CD4-positive, alpha-beta T cell treated with Interferon gamma for 1 hour (primary cell): ENCODE measurements around the gene BAZ1B.
A peak's percentile ranks its signal among the peaks of the same experiment; 100 is the strongest.
"Not testable (repeated sequence)": the region's sequence is repeated elsewhere in the genome, so short reads cannot be mapped to it uniquely, and the experiment has no call there.

Experiments
- DNase-seq: peaks from one replicate; pipeline ENCODE4 v3.0.0-alpha.2; 2020

Gene BAZ1B, protein sequence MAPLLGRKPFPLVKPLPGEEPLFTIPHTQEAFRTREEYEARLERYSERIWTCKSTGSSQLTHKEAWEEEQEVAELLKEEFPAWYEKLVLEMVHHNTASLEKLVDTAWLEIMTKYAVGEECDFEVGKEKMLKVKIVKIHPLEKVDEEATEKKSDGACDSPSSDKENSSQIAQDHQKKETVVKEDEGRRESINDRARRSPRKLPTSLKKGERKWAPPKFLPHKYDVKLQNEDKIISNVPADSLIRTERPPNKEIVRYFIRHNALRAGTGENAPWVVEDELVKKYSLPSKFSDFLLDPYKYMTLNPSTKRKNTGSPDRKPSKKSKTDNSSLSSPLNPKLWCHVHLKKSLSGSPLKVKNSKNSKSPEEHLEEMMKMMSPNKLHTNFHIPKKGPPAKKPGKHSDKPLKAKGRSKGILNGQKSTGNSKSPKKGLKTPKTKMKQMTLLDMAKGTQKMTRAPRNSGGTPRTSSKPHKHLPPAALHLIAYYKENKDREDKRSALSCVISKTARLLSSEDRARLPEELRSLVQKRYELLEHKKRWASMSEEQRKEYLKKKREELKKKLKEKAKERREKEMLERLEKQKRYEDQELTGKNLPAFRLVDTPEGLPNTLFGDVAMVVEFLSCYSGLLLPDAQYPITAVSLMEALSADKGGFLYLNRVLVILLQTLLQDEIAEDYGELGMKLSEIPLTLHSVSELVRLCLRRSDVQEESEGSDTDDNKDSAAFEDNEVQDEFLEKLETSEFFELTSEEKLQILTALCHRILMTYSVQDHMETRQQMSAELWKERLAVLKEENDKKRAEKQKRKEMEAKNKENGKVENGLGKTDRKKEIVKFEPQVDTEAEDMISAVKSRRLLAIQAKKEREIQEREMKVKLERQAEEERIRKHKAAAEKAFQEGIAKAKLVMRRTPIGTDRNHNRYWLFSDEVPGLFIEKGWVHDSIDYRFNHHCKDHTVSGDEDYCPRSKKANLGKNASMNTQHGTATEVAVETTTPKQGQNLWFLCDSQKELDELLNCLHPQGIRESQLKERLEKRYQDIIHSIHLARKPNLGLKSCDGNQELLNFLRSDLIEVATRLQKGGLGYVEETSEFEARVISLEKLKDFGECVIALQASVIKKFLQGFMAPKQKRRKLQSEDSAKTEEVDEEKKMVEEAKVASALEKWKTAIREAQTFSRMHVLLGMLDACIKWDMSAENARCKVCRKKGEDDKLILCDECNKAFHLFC (N-terminal part only)

GRCh38 chr7:73522105-73522872, at the start of gene BAZ1B:
TSS of gene BAZ1B (minus strand) at chr7:73522293. CDS start at chr7:73521933, 360 bp downstream.
- DNase-seq = peak; percentile 98

GRCh38 chr7:73570977-73571376, 48.9 kb upstream of the BAZ1B start:
- no peak for DNase-seq

DNA sequence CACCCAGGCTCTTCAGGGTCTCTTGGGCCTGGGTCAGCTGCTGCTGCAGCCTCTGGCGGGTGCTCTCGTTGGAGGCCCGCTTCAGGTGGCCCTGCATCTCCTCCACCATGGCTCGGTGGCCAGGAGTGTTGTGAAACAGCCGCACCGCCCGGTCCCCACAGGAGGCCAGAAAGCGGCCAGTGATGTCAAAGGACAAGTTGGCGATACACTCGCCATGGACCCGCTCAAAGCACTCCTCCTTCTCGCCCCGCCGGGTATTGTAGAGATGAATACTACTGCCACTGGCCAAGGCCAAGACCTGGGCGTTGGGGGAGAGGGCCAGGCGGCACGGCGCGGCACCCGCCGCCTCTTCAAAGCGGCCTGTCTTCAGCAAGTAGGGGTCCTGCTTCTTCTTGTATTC, 48.4 kb upstream of the BAZ1B start:
- no peak for DNase-seq

DNA sequence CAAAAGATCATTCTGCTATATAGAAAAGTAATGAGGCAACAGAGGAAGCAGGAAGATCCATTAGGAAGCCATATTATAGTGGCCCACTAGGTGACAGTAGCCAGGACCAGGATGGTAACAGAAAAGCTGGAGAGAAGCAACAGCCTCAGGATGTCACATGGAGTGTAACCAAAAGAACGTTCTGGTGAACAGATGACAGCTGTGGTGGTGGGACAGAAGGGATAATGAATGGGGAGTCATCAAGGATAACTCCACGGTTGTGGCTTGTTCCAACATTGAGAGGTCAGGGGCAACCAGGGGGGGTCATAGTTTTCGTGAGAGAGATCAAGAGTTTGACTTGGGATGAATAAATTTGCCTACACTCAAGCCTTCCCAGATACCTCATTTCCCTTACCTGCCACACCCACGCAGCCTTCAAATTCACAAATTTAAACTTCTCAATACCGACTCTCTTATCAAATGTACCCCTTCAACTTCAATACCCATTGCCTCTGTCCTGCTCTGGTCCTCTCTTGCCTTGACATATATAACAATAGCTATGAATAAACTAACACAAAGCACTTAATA, 47.0 kb upstream of the BAZ1B start:
- DNase-seq = no peak

GRCh38 chr7:73567846-73568685, 46.0 kb upstream of the BAZ1B start:
- no peak for DNase-seq

DNA sequence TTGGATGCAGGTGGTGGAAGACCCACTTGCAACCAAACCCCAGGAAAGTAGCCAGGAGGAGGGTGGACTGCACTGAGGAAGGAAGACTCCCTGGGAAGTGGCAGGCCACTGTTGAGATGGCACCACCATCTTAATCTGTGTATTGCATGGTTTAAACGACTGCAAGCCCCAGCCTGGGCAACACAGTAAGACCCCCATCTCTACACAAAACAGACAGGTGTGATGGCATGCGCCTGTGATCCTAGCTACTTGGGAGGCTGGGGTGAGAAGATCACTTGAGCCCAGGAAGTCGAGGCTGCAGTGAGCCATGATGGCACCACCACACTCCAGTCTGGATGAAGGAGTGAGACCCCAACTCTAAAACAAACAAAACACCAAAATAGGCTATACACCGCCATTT, 45.0 kb upstream of the BAZ1B start:
- DNase-seq = no peak

- DNase-seq = not testable (repeated sequence)
These were observed 44.3 kb upstream of the BAZ1B start for GRCh38 chr7:73566431-73566830.

GRCh38 chr7:73565675-73566340, 43.7 kb upstream of the BAZ1B start:
- no peak for DNase-seq

DNA sequence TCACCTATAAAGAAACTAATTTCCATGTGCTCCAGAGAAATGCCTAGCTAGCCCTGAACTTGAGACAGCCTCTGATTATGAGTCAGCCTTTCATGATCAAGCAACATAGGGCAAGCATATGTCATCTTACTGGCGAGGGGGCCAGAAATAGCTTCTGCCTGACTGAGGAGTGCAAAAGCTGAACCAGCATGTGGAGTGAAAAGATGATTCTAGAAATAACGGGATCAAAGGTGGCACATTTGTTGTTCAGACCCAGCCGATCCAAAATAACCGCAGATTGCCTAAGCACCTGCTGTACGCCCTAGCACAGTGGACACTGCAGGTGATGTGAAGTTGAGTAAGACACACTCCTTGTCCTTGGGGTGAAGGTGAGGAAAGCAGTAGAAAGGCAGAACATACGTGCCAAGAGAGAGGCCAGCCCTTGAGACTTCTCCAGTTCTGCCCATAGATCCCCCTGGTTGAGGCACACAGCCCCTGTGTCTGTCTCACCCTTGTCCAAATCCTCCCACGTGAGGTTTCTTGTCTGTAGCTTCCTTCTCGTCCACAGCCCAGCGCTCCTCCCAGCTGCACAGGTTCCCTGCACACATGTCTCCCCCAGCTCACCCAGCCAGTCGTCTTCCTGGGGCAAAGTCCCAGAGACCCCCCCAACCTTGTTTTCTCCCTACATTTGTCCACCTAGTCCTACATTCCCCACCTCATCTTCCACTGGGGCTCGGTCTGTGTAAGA, 38.2 kb upstream of the BAZ1B start:
- DNase-seq = no peak

GRCh38 chr7:73557397-73558257, 35.5 kb upstream of the BAZ1B start, which contains the start of gene BCL7B:
TSS of gene BCL7B (minus strand) at chr7:73557690. CDS start at chr7:73557578, 112 bp downstream.
- peak; percentile 83 for DNase-seq

DNA sequence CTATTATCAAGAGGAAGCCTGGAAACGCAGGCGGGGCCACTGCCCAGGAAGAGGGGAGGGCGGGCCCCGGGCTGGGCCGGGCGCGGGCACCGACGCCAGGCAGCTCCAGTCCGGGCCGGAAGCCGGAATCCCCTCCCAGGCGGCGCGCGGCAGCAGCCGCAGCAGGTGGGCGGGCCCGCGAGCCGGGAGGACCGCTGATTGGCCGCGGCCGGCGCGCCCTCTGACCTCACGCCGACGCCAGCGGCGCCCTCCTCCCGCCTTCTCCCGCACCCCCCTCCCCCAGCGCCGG, 35.0 kb upstream of the BAZ1B start:
- DNase-seq = peak; percentile 93

DNA sequence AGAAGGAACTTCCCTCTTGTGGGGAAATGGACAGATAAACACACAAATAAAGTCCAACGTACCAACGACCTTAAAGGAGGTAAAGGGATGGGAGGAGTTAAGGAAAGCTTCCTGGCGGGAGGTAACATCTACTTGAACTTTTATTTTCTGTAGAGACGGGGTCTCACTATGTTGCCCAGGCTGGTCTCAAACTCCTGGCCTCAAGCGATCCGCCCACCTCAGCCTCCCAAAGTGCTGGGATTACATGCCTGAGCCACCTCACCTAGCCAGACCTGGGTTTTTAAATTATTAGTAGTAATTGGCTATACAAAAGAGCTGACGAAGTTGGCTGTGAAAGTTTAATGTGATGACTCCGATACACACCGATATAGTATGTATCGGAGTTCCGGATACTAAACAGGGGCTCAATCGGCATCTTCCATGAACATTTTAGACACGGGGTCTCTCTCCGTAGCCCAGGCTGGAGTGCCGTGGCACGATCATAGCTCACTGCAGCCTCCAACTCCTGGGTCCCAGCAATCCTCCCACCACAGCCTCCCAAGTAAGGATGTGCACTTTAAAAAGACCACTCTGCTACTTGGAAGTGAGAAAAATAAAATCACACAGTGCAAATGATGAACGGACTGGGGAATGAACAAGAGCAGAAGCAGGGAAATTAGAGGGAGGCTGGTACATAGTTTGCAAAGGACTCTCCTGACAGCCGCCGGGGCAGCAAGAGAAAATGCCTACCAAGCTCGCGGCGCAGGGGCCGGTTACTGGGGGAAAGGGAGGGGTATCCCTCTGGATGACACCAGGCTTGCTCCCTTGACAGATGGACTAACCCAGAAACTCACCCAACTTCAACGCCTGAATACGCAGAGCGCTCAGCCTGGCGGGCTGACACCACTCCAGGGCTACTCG, 34.4 kb upstream of the BAZ1B start:
- no peak for DNase-seq

- no peak for DNase-seq
These were observed 33.4 kb upstream of the BAZ1B start for GRCh38 chr7:73555411-73555982.

DNA sequence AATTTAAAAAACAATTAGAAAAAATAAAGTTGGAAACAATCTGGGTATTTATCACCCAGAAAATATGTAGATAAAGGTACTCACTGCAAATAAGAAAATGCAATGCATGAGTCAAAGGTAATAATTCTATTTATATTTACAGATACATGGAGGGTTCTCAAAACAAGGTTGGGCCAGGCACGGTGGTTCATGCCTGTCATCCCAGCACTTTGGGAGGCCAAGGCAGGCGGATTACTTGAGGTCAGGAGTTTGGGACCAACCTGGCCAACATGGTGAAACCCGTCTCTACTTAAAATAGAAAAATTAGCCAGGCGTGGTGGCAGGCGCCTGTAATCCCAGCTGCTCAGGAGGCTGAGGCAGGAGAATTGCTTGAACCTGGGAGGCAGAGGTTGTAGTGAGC, 28.0 kb upstream of the BAZ1B start:
- not testable (repeated sequence) for DNase-seq

DNA sequence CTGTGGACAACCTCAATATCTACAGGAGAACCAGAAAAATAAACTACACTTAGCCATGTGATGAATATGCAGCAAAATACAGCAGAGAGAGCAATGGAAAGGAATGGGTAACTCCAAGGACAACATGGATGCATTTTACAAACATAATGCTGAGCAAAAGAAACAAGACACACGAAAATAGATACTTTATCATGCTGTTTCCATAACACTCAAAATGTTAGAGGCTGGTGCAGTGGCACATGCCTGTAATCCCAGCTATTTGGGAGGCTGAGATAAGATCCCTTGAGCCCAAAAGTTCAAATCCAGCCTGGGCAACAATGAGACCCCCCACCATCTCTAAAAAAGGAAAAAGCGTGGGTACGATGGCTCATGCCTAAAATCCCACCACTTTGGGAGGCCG, 27.1 kb upstream of the BAZ1B start:
- DNase-seq = no peak

- DNase-seq = no peak
These were observed 25.7 kb upstream of the BAZ1B start for GRCh38 chr7:73547841-73548240.

GRCh38 chr7:73544678-73545077, 22.6 kb upstream of the BAZ1B start:
- DNase-seq = no peak
